Measurements from ENCODE around the gene MLIP.

MLIP gene

GRCh38 chr6:54286141-54286540 is 174.9 kb downstream of the MLIP start:
- no peak for DNase-seq

DNA sequence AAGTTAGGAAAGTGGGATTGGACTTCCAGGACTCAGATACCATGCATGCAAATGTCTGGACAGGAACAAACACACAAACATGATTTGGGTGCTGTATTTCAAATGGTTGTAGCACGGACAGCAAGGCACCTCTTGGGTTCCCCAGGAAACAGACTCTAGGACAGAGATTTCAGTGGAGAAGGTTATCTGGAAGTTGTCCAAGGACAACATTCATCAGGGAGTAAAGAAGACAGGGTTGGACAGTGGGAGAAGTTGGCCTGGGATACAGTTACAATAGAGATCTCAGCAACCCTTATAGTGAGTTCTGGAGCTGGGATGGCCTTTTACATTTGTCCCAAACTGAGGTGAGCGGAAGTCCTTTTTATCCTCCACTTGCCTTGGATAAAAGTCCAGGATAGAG is 177.2 kb downstream of the MLIP start:
- DNase-seq: no peak

GRCh38 chr6:54289426-54289825 is 178.2 kb downstream of the MLIP start:
- DNase-seq: no peak

GRCh38 chr6:54291146-54291545 is 179.9 kb downstream of the MLIP start:
- DNase-seq: no peak

- no peak for DNase-seq
Measured at GRCh38 chr6:54291738-54292137, 180.5 kb downstream of the MLIP start.

- DNase-seq: no peak
Measured at GRCh38 chr6:54294965-54295532, 183.8 kb downstream of the MLIP start.

DNA sequence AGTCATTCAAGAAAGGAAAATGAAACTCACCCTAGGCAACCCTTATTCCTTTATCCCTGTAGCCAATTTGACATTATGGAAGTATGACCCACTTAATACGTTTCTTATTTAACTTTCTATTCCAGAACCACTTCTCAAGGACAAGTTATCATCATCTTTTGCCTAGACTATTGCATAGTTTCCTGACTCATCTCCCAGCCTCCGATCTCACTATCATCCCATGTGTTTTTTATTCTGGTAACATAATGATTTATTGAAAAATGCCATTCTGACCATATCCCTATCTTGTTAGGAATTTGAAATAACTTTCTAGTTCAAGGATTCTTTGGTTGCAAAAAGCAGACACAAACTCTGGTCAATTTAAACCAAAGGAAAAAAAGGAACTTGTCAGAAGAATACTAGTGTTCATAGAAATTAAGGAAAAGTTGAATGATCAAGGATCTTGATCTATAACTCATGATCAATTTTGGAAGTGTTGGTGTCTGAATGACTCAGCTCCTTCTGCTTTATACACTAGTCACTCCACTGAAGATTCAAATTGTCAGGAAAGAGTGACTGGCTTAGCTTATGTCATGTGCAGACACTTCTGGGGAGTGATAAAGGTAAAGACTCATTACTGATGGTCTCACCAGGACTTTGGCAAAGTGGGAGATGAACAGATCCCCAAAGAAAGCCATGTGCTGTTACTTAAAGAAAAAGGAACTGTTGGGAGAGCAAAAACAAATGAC is 188.5 kb downstream of the MLIP start:
- no peak for DNase-seq

DNA sequence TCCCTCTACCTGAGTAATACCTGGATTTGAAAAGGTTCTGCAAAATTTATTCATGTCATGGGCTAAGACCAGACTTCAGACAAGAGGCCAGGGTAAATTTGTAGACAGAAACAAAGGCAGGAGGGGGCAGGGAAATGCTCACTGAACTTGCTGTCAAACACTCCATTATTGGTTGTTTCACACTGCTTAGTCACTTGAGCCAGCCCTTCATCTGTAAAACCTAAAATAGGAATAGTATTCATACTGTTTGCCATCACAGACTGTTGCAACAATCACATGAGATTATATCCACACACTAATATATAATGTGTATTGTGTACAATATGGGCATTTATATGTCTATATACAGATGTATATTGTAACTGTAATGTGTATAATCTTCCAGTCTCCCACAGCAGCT is 190.5 kb downstream of the MLIP start:
- DNase-seq: no peak

- DNase-seq: no peak
Measured at GRCh38 chr6:54307439-54307910, 196.2 kb downstream of the MLIP start.

- no peak for DNase-seq
Measured at GRCh38 chr6:54308289-54308985, 197.2 kb downstream of the MLIP start, which contains the start of gene TINAG. Gene TINAG, plus strand, starts transcription at chr6:54308441. Its CDS starts 110 bp downstream, at chr6:54308551.

- no peak for DNase-seq
Measured at GRCh38 chr6:54308986-54309315, 197.7 kb downstream of the MLIP start.

- DNase-seq: no peak
Measured at GRCh38 chr6:54310377-54311152, 199.3 kb downstream of the MLIP start.

DNA sequence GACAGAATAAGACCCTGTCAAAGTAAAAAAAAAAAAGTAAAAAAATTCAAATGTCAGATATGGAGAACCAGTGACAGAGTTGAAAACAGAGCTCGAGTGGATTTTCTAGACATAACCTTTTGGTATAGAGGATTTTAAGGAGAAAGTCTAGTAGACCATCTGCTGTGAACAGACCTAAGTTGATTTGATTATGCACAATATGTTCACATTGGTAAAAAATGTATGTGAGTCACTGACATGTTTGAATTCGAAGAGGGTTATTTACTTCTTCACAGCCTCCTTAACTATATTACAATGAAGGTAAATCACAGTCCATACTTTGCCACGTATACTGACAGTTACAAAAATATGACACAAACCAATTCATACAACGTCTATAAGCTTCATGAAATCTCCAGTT is 204.4 kb downstream of the MLIP start:
- peak; percentile 21 for DNase-seq
